Measurements from ENCODE around the gene RBM46.

DNA sequence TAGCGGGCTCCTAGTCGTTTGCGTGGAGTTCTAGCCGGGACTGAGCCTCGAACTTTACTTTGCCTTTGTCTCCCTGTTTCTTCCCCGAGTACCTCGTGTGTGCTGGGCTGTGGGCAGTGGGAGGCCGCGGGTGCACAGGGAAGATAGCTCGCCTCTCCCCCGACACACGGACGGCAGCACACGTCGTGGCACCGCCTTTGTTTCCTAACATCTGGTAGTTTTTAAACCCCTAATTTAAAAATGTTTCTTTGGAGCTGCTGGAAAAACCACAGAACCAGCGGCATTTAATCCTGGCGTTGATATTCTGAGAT, 866 bp downstream of the RBM46 start:
- TF ChIP-seq, protein P1, sequence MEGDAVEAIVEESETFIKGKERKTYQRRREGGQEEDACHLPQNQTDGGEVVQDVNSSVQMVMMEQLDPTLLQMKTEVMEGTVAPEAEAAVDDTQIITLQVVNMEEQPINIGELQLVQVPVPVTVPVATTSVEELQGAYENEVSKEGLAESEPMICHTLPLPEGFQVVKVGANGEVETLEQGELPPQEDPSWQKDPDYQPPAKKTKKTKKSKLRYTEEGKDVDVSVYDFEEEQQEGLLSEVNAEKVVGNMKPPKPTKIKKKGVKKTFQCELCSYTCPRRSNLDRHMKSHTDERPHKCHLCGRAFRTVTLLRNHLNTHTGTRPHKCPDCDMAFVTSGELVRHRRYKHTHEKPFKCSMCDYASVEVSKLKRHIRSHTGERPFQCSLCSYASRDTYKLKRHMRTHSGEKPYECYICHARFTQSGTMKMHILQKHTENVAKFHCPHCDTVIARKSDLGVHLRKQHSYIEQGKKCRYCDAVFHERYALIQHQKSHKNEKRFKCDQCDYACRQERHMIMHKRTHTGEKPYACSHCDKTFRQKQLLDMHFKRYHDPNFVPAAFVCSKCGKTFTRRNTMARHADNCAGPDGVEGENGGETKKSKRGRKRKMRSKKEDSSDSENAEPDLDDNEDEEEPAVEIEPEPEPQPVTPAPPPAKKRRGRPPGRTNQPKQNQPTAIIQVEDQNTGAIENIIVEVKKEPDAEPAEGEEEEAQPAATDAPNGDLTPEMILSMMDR (IDR thresholded peaks at IDR 0.05; ENCODE audit: insufficient read depth, low read length, poor library complexity, severe bottlenecking): no peak
- TF ChIP-seq EZH2phosphoT487 (conservative IDR thresholded peaks at IDR 0.05; ENCODE audit: low read length): no peak

Data from SU-DHL-6 (cell line).